Right lobe of liver (tissue), 6 donors: Measurements from ENCODE around the gene PREX1. TPM values are rescaled to one million over a fixed set of nuclear protein-coding genes. Genes with fewer than 3 reads are reported as not detected.

Experiments used
- ATAC-seq, 4 donors: fragments of 200-7000 bp; cut with Tn5 transposase; one replicate each; pipeline ENCODE4 v1.9.1; 2020; ENCODE audit warnings: mild to moderate bottlenecking in 4 of 4, moderate library complexity in 4 of 4
- DNase-seq, 3 donors: peaks; one replicate each; pipeline ENCODE4 v3.0.0-alpha.2; 2020
- H3K27ac ChIP-seq, 3 donors: fragments of 200-600 bp; one replicate each; pipeline ENCODE4 v1.8.0; 2022
- H3K27me3 ChIP-seq, 2 donors: fragments of 200-600 bp; one replicate each; pipeline ENCODE4 v1.8.0; 2022
- H3K36me3 ChIP-seq, 4 donors: fragments of 200-600 bp; sonication (generic) in 1 of 4; one replicate each; pipeline versions ENCODE4 v1.5.1 to v1.8.0; 2017 to 2022; ENCODE audit warnings: control low read depth in 1 of 4
- H3K4me1 ChIP-seq, 4 donors: fragments of 200-600 bp; sonication (generic) in 1 of 4; one replicate each; pipeline versions ENCODE4 v1.5.1 to v1.8.0; 2017 to 2022; ENCODE audit warnings: control low read depth in 1 of 4
- H3K4me3 ChIP-seq, 3 donors: fragments of 200-600 bp; one replicate each; pipeline ENCODE4 v1.8.0; 2022
- H3K9me3 ChIP-seq, 4 donors: fragments of 200-600 bp; sonication (generic) in 1 of 4; one replicate each; pipeline versions ENCODE4 v1.5.1 to v1.8.0; 2017 to 2022; ENCODE audit warnings: control low read depth in 1 of 4
- POLR2A ChIP-seq: fragments of 450-650 bp; IDR thresholded peaks from one replicate; pipeline ENCODE4 v1.6.1; 2017; ENCODE audit warnings: antibody characterized with exemption, mild to moderate bottlenecking
- WGBS: methylation state at CpG from one replicate; pipeline ENCODE4 v1.1.6; 2018; ENCODE audit warnings: low coverage, low lambda C conversion rate; ENCODE audit not compliant: insufficient coverage; ENCODE audit errors: missing lambda C conversion rate; 5-methylcytosine and 5-hydroxymethylcytosine counted together
- intact Hi-C, 2 donors: fragments of 100-400 bp; cut with DNase I; formaldehyde crosslinking; loops; one replicate each; pipeline versions ENCODE4 v1.11.2 to v1.14.1; 2022
- total RNA-seq, 6 experiments: library from RNA; depleted of rRNA in 2 of 6; stranded (reverse); fragments of >200 nt in 2 of 6; fragmentation: NEBNext Ultra II Directional in 3 of 6; extraction: Animal tissue kit (Norgen Biotek cat#: 25700) in 3 of 6; gene quantifications; one replicate each; pipeline versions ENCODE4 v1.1.0 to v1.2.4, GENCODE V29; 2016 to 2023
- TF ChIP-seq, protein P1 (sequence below), 4 donors: fragments of 200-600 bp in 3 of 4; fragments of 450-650 bp in 1 of 4; IDR thresholded peaks; one replicate each; pipeline versions ENCODE4 v1.5.1 to v1.8.0; 2016 to 2022; ENCODE audit warnings: antibody characterized with exemption in 4 of 4, mild to moderate bottlenecking in 2 of 4
- donor health status: DM: no; HTN: yes; CAD: no.
- donor health status: DM: no; HTN: no; CAD: no.
- donor health status: DM: no; HTN: no; CAD: no.
- donor health status: DM: no; HTN: yes; CAD: no.
- donor health status: DM: no; HTN: yes; CAD: no.

Gene PREX1
- total RNA-seq, 6 experiments from 2014 or later, result 4.4 to 11.1 (median 8.7) TPM

DNA sequence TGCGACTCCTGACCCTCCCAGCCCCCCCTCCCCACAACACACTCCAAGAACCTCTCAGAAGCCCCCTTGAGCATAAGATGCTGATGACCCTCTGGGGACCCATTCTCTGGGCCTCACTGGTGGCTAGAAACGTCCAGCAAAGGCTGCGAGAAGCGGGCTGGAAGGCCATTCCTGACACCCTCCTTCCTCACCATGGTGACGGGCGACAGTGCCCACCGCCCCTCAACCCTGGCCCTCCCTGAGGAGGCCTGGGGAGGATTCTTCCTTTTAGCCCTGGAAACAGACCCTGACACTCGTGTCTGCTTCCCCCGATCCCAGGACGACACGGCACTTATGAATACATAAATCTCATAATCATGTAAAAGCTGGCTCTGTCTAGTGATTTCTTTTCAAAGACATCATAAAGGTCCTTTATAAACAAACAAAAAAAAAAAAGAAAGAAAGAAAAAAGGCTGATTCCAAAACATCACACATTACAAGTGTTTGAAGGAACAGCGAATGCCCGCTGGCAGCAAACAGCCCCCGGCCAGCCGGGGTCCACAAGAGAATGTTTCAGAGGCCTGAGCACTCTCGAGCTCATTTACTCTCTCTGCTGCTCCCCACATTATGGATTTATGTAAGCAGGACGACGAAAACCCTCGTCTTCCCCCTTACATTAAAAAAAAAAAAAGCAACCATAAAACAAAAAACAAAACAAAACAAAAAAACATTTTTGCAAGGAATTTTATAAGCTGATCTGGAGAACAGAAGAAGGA lies 40.7 kb downstream of the PREX1 start:
- no peak for ATAC-seq
- TF ChIP-seq, protein P1, sequence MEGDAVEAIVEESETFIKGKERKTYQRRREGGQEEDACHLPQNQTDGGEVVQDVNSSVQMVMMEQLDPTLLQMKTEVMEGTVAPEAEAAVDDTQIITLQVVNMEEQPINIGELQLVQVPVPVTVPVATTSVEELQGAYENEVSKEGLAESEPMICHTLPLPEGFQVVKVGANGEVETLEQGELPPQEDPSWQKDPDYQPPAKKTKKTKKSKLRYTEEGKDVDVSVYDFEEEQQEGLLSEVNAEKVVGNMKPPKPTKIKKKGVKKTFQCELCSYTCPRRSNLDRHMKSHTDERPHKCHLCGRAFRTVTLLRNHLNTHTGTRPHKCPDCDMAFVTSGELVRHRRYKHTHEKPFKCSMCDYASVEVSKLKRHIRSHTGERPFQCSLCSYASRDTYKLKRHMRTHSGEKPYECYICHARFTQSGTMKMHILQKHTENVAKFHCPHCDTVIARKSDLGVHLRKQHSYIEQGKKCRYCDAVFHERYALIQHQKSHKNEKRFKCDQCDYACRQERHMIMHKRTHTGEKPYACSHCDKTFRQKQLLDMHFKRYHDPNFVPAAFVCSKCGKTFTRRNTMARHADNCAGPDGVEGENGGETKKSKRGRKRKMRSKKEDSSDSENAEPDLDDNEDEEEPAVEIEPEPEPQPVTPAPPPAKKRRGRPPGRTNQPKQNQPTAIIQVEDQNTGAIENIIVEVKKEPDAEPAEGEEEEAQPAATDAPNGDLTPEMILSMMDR (IDR thresholded peaks at IDR 0.05), result no peak
- no peak for TF ChIP-seq POLR2A
- intact Hi-C loops, result no loop called here
- no peak for DNase-seq
- H3K4me1 ChIP-seq, result peaks cover 0 to 18% (median 7%) of the 10 kb centered on the region in 4 donors
- H3K27ac ChIP-seq, result no peak overlapping the region
- H3K4me3 ChIP-seq, result no peak overlapping the region
- H3K9me3 ChIP-seq, result no peaks in the 10 kb centered on the region
- 60% methylated on average over 12 of the region's 19 CpGs for WGBS
- no peaks in the 10 kb centered on the region for H3K36me3 ChIP-seq
- H3K27me3 ChIP-seq, result no peaks in the 10 kb centered on the region

DNA sequence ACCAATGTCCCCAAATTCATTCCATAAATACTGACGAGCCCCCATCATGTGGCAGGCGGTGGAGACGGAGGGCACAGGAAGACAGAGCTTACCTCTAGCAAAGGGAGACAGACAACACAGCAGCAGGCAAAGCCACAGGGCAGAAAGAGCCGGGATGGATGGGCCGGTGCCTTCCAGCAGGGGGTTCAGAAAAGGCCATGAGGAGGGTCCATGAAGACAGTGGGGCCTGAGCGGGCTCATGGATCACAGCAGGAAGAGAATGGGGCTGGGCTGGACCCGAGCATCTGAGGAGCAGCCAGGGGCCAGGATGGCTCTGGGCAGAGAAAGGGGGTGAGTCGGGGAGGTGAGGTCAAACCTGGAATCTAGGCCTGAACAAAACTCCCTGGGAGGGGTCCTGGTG lies 42.0 kb downstream of the PREX1 start:
- TF ChIP-seq, protein P1 (IDR thresholded peaks at IDR 0.05), result no peak
- no peak for TF ChIP-seq POLR2A
- DNase-seq (no peak), ATAC-seq (no peak)
- intact Hi-C loops, result no loop called here
- WGBS, result 85% methylated on average over 6 of the region's 8 CpGs
- no peak overlapping the region for H3K4me3 ChIP-seq
- peaks cover 0 to 6% (median 3%) of the 10 kb centered on the region in 4 donors for H3K4me1 ChIP-seq
- H3K27ac ChIP-seq, result no peak overlapping the region
- no peaks in the 10 kb centered on the region for H3K9me3 ChIP-seq
- no peaks in the 10 kb centered on the region for H3K36me3 ChIP-seq
- H3K27me3 ChIP-seq, result no peaks in the 10 kb centered on the region

DNA sequence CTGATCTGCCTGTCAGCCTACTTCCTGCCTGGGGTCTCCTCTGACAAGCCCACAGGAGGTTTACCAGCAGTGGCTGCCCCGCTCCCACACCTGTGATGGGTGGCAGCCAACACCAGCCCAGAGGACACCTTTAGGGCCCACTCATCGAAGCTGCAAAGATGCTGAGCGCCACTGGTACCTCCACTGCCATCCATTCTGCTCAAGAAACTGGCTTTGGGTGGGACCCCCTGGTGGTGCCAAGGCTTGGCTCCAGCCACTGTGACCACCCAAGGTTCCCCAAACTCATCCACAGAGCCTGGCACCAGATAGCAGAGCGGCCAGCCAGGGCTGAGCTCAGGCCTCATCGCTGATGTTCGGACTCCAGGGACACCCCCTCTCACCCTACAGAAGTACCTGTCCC lies 42.5 kb downstream of the PREX1 start:
- H3K9me3 ChIP-seq, result no peaks in the 10 kb centered on the region
- H3K4me1 ChIP-seq, result peaks cover 0 to under 1% (median under 1%) of the 10 kb centered on the region in 4 donors
- no peaks in the 10 kb centered on the region for H3K27me3 ChIP-seq
- WGBS, result 100% methylated on average over 2 of the region's 6 CpGs
- DNase-seq (no peak), ATAC-seq (no peak)
- H3K36me3 ChIP-seq, result no peaks in the 10 kb centered on the region
- no peak overlapping the region for H3K4me3 ChIP-seq
- H3K27ac ChIP-seq, result no peak overlapping the region
- intact Hi-C loops, result no loop called here
- TF ChIP-seq POLR2A, result no peak
- TF ChIP-seq, protein P1 (IDR thresholded peaks at IDR 0.05), result no peak

DNA sequence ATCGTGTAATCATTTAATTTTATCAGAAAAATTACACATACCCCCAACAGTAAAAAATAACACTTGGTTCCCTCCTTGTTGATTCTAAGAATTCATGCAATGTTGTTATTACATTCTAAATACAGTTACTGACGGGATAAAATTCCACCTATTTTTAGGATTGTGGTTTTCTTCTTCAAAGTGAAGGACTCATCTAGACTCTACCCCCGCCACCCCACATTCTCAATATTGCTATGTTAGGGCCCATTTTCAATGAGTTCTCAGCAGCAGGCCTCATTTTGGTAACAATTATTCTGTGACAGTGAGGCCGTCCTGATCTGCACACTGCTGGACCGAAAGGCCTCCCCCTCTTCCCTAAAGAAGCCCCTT lies 43.5 kb downstream of the PREX1 start:
- TF ChIP-seq, protein P1 (IDR thresholded peaks at IDR 0.05), result no peak
- TF ChIP-seq POLR2A, result no peak
- no peak overlapping the region for H3K4me3 ChIP-seq
- DNase-seq (no peak), ATAC-seq (no peak)
- H3K4me1 ChIP-seq, result no peaks in the 10 kb centered on the region
- H3K27ac ChIP-seq, result no peak overlapping the region
- H3K36me3 ChIP-seq, result no peaks in the 10 kb centered on the region
- H3K9me3 ChIP-seq, result no peaks in the 10 kb centered on the region
- intact Hi-C loops, result no loop called here
- WGBS, result 83% methylated on average over 5 of the region's 5 CpGs
- H3K27me3 ChIP-seq, result no peaks in the 10 kb centered on the region
